CD4-positive, alpha-beta T cell treated with Interleukin-17A for 4 hours (primary cell): ENCODE data around the gene SIGLEC11.
"Not testable (repeated sequence)": the region's sequence is repeated elsewhere in the genome, so short reads cannot be mapped to it uniquely, and the experiment has no call there.

ENCODE experiments used
- DNase-seq: peaks from one replicate; pipeline ENCODE4 v3.0.0-alpha.2; 2020; ENCODE audit warnings: mixed read lengths

The SIGLEC11 gene

GRCh38 chr19:49924881-49925210 is 36.1 kb downstream of the SIGLEC11 start:
- DNase-seq = not testable (repeated sequence)

- DNase-seq = no peak
These were observed 36.7 kb downstream of the SIGLEC11 start for GRCh38 chr19:49924004-49924880.

- DNase-seq = no peak
These were observed 37.6 kb downstream of the SIGLEC11 start for GRCh38 chr19:49923055-49924003.

GRCh38 chr19:49921871-49922795 is 38.8 kb downstream of the SIGLEC11 start:
- DNase-seq = no peak

- no peak for DNase-seq
These were observed 40.2 kb downstream of the SIGLEC11 start for GRCh38 chr19:49920624-49921363.

GRCh38 chr19:49918089-49918488 is 42.9 kb downstream of the SIGLEC11 start:
- DNase-seq = no peak

- no peak for DNase-seq
These were observed 43.9 kb downstream of the SIGLEC11 start for GRCh38 chr19:49916839-49917733.

GRCh38 chr19:49915271-49915670 is 45.7 kb downstream of the SIGLEC11 start:
- DNase-seq = no peak

- DNase-seq = no peak
These were observed 47.3 kb downstream of the SIGLEC11 start for GRCh38 chr19:49913720-49914119.

- no peak for DNase-seq
These were observed 47.8 kb downstream of the SIGLEC11 start for GRCh38 chr19:49912965-49913685.

GRCh38 chr19:49911381-49912145 is 49.4 kb downstream of the SIGLEC11 start:
- DNase-seq = no peak

- DNase-seq = no peak
These were observed 50.8 kb downstream of the SIGLEC11 start for GRCh38 chr19:49910179-49910578.

GRCh38 chr19:49908480-49909420 is 52.2 kb downstream of the SIGLEC11 start:
- no peak for DNase-seq

GRCh38 chr19:49907745-49908446 is 53.1 kb downstream of the SIGLEC11 start:
- DNase-seq = no peak

- DNase-seq = no peak
These were observed 54.0 kb downstream of the SIGLEC11 start for GRCh38 chr19:49906879-49907564.

GRCh38 chr19:49904136-49904535 is 56.8 kb downstream of the SIGLEC11 start:
- no peak for DNase-seq
